HG02885 (cell line): ENCODE measurements around the gene TRIM50.
"Not testable (repeated sequence)": the region's sequence is repeated elsewhere in the genome, so short reads cannot be mapped to it uniquely, and the experiment has no call there.

Experiments used
- ATAC-seq: cut with Tn5 transposase; IDR thresholded peaks from one replicate; pipeline ENCODE4 v1.9.1; 2021; ENCODE audit warnings: mild to moderate bottlenecking; ENCODE audit not compliant: unreplicated experiment, poor library complexity

The TRIM50 gene

DNA sequence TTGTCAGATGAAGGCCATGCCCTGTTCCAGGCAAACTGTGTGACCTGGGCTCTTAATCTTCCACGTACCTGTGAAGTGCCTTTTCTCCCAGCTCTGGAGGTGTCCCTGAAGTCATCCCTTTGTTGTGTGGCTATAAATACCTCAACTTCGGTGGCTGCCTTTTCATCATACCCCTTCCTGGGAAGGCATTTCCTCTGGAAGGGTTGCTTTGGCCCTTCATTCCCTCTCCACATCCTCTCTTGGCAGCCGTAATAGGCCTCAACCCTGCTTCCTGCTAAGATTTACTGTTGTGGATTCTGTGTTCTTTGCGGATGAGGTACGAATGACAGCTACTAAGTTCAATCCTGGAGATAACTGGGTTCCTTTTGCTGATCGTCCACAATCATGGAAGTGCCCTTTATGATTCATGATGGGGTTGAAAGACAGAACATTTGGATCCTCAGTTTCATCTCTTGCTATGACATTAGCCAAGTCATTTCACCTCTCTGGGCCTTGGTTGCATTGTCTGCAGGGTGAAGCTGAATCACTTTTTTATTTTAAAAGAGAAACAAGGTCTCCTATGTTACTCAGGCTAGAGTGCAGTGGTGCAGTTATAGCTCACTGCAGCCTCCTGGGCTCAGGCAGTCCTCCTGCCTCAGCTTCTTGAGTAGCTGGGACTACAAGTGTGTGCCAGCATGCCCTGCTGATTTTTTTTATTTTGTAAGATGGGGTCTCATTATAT, 23.7 kb upstream of the TRIM50 start:
- no peak for ATAC-seq

DNA sequence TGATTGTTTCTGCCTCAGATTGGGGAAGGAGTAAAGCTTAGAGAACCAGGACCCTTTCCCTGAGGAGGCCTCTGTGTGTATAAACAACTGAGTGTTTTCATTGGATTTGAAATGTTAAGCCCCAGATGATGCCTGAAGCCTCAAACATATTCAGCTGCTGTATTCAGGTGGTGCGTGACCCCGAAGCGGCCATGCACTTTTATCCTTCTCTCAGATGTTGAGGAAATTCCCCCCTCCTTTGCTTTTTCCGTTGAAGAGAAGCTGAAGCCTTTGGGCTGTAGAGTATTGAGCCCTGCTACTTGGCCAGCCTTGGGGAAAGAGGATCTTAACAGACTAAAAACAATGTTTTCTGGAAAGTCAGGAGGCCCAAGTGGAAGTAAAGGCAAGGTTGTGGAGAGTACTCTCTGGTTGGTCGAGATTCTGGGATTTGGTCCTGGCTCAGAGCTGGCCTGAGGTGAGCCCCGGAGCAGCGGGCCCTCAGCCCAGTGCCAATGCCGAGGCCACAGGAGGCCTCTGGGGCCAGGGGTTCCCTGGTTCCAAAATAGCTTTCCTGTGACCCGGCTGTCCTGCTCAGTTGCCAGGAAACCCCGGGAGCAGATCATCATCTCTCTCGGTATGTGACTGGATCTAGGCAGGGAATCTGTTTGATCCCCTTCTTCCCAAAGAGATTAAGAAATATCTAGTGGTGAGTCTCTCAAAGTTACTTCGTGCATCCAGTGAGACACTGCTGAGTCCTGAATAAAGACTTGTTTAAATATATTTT, 22.6 kb upstream of the TRIM50 start:
- ATAC-seq = no peak

GRCh38 chr7:73349763-73350162, 21.9 kb upstream of the TRIM50 start:
- no peak for ATAC-seq

GRCh38 chr7:73345951-73346350, 18.1 kb upstream of the TRIM50 start:
- no peak for ATAC-seq

GRCh38 chr7:73345538-73345937, 17.7 kb upstream of the TRIM50 start:
- ATAC-seq = no peak

GRCh38 chr7:73343671-73344380, 15.9 kb upstream of the TRIM50 start:
- no peak for ATAC-seq

- ATAC-seq = no peak
Measured at GRCh38 chr7:73342645-73343044, 14.8 kb upstream of the TRIM50 start.

DNA sequence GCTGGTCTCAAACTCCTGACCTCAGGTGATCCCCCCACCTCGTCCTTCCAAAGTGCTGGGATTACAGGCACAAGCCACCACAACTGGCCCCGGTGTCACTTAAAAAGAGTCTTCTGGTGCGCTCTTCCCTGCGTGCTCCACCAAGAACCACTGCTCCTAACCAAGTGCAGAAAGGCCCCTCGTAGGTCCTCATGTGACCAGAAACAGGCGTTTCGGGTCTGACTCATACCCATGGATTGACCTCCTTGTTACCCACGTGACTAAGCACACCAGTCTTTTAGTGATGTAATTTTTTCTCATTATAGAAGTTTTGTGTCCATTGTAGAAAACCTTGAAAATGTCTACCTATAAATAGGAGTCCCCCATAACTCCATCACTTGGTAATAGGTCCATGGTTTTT, 14.0 kb upstream of the TRIM50 start:
- ATAC-seq = no peak

DNA sequence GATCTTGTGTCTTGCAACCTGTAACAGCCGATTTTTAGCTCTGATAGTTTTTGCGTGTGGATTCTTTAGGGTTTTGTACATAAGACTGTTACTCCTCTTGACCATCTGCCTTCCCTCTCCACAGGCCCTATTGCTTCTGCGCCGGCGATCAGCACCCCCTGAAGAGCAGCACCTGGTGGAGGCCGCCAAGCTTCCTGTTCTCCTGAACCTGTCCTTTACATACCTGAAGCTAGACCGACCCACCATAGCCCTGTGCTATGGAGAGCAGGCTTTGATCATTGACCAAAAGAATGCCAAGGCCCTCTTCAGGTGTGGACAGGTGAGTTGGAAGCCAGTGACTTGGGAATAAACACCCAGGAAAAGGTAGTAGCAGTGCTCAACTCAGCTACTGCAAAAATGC, 12.6 kb upstream of the TRIM50 start:
- no peak for ATAC-seq

- ATAC-seq = no peak
Measured at GRCh38 chr7:73338321-73338720, 10.4 kb upstream of the TRIM50 start.

DNA sequence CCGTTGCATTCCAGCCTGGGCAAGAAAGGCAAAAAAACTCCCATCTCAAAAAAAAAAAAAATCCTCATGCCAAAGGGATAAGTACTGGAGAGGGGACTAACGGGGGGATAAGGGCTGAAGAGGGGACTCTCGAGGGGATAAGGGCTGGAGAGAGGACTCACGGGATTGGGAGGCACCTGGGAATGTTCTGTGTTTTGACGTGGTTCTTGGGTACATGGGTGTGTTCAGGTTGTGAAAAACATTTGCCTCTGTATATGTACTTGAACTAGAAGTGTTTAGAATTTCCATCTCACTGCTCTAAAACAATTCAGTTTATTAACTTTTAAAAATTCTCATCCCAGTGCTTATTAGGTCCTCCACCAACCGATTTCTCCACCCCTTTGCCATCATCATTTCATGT, 4.6 kb upstream of the TRIM50 start:
- no peak for ATAC-seq

DNA sequence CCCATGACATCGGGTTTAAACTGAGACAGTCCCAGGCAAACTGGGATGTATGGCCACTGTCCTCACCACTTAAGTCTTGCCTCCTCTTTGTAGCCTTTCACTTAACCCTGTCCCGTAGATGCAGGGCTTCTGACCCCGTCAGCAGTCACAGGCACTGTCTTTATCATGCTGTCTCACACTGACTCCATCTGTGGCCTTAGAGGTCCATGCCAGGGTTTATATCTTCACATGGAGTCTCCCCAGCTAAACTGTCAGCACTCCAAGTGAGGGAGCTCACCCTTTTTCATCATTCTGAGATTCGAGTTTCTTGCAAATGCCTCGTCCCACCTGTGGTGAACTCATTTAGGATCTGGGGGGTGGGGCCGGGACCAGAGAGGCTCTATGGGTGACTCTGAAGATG, 2.9 kb upstream of the TRIM50 start:
- no peak for ATAC-seq

DNA sequence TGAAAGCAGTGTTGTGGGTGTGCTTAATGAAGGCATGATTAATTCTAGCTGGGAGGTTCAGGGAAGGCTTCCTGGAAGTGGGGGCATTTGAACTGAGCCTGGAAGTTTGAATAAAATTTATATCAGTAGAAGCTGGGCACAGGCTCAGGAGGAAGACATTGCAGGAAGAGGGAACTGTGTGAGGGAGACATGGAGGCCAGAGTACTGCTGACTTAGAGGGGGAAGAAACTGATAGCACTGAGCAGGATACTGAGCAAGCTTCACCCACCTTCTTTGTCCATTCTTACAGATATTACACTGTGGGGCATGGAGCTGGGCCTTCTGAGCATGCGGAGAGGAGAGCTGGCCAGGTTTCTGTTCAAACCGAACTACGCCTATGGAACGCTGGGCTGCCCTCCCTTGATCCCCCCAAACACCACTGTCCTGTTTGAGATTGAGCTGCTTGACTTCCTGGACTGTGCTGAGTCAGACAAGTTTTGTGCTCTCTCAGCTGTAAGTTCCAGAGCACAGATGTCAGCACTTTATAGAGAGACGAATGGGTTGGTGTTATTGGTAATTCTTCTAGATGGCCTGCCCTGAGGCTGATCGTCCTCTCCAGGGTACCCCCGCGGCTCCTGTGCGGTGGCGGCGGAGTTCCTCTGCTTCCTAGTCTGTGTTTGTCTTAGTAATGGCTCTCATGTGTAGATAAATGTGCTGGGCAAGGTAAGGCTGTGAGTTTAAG, 2.1 kb upstream of the TRIM50 start:
- ATAC-seq = no peak

DNA sequence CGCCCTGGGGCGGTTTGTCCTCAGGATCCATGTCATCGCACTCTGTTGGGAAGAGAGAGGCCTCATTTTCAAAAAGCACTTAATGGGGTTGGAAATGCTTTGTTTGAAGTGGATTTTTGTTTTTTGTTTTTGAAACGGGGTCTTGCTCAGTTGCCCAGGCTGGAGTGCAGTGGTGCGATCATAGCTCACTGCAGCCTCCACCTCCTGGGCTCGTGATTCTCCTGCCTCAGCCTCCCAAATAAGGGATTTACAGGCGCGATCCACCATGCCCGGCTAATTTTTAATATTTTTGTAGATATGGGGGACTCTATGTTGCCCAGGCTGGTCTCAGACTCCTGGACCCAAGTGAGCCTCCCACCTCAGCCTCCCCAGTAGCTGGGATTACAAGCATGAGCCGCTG, 814 bp upstream of the TRIM50 start:
- no peak for ATAC-seq

- not testable (repeated sequence) for ATAC-seq
Measured at GRCh38 chr7:73327449-73327848, 433 bp downstream of the TRIM50 start.

DNA sequence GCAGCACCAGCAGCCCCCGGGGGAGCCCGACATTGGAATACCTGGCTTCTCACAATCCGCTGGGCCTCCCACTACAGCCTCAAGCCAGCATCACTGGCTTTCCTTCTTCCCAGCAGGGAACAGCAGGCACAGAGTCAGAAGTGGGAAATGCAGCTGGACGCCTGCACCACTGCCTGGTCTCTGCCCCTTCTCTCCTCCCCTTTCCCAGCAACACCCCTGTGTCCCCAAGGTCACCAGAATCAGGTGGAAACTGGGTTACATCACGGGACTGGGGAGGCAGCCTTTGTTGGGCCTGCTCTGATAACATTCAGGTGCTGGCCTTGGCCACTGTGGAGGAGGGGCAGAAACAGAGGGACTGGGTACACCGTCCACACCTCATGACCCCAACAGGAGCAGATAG, 2.5 kb downstream of the TRIM50 start:
- ATAC-seq = not testable (repeated sequence)

GRCh38 chr7:73324081-73324845, 3.6 kb downstream of the TRIM50 start:
- ATAC-seq = not testable (repeated sequence)

DNA sequence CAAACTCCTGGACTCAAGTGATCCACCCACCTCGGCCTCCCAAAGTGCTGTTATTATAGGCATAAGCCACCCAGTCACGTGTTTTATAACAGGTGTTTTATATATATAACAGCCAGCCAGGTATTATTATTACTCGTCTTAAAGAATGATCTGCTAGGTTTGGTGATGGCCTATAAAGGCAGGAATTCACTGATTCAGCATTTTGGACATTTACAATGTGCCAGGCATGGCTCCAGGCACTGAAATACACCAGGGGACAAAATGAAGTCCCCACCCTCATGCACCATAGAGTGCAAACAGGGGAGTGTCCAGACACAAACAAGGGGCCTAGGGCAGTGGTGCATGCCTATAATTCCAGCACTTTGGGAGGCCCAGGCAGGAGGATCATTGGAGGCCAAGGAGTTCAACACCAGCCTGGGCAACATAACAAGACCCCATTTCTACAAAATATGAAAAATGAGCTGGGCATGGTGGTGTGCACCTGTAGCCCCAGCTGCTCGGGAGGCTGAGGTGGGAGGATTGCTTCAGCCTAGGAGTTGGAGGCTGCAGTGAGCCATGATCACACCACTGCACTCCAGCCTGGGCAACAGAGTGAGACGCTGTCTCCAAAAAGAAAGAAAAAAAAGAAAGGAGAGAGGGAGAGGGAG, 4.3 kb downstream of the TRIM50 start:
- ATAC-seq = not testable (repeated sequence)

GRCh38 chr7:73320009-73320408, 7.9 kb downstream of the TRIM50 start:
- not testable (repeated sequence) for ATAC-seq
